HG02642 (cell line): ENCODE measurements around the gene TSPAN12.

Experiments
- ATAC-seq: cut with Tn5 transposase; IDR thresholded peaks from one replicate; pipeline ENCODE4 v1.9.1; 2021; ENCODE audit warnings: mild to moderate bottlenecking; ENCODE audit not compliant: unreplicated experiment, poor library complexity

TSPAN12 gene

DNA sequence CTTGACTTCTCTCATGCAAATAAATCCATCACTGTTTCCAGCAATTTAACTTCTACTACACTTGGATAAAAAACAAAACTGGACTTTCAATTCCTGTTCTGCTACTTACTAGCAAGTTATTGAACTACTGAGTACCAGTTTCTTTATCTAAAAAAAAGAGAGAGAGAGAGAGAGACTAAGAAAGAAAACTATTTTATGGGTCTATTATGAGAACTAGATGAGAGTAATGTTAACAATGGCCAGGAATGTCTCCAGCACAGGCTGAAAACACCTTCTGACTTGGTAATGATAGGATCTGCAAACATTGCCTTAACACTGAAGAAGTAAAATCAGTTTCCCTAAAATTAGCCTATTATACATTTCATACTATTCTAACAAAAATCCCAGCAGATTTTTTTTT, 5.2 kb downstream of the TSPAN12 start:
- no peak for ATAC-seq

DNA sequence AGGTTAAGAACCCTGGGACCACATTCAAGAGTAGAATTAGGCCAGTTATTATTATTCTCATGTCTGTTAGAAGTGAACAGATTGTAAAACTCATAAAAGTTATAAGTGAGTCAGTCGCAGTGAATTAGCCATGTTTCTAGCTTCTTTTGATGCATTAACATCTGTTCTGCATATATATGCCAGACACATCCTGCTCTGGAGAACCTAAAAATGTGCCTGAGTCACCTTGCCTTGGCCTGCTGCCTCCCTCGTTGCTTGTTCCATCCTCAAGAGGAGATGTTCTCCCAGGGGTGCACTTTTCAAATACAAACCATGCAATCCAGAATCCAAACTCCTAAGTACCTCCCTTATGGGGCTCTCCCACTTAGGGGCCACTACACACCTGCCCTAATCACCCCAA, 14.8 kb downstream of the TSPAN12 start:
- no peak for ATAC-seq

GRCh38 chr7:120842121-120842621, 15.8 kb downstream of the TSPAN12 start:
- no peak for ATAC-seq

DNA sequence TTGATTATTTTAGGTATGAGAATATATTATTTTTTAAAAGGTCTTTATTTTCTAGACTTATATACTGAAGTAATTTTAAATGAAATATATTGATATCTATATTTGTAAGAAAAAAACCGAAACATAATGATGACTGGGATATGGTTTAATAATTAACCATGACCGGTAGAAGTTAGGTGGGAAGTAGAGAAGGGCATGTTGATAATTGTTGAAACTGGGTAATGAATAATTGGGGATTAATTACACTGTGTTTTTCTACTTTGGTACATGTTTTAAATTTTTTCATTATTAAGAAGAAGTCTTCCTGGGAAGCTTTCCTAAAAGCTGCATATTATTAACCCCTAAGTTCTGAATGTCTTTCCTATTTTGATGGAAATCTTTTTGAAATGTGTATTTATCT, 16.3 kb downstream of the TSPAN12 start:
- no peak for ATAC-seq

- ATAC-seq: peak; percentile 67
Observed at GRCh38 chr7:120838281-120838682, 19.7 kb downstream of the TSPAN12 start.

- peak; percentile 49 for ATAC-seq
Observed at GRCh38 chr7:120837599-120837998, 20.3 kb downstream of the TSPAN12 start.

- ATAC-seq: no peak
Observed at GRCh38 chr7:120836556-120837115, 21.3 kb downstream of the TSPAN12 start.

DNA sequence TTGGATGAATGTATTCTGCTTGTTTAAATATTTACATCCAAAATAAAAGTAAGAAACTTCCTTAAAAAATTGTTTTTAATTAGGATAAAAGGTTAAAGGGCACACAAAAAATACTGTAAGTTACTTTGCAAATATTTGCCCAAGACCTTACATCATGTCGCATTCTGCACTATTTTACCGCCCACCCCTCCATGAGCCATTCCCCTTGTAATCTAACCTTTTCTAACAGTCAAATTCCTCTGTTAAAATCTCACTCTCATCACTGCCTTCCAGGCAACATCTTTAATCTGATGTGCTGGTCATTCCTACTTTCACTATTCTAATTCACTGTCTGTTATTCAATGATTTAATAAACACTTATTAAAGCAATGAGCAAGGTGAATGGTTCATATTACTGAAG, 23.2 kb downstream of the TSPAN12 start:
- no peak for ATAC-seq

GRCh38 chr7:120833546-120833945, 24.4 kb downstream of the TSPAN12 start:
- ATAC-seq: no peak

GRCh38 chr7:120832803-120833202, 25.1 kb downstream of the TSPAN12 start:
- ATAC-seq: no peak

DNA sequence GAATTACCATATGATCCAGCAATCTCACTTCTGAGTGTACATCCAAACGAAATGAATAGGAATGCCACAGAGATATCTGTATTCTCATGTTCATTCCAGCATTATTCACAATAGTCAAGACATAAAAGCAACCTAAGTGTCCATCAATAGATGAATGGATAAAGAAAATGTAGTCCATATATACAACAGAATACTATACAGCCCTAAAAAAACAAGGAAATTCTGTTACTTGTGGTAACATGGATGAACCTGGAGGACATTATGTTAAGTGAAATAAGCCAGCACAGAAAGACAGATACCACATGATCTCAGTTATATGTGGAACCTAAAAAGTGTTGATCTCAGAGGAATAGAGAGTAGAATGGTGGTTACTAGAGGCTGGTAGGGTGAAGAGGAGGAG, 26.7 kb downstream of the TSPAN12 start:
- ATAC-seq: no peak

DNA sequence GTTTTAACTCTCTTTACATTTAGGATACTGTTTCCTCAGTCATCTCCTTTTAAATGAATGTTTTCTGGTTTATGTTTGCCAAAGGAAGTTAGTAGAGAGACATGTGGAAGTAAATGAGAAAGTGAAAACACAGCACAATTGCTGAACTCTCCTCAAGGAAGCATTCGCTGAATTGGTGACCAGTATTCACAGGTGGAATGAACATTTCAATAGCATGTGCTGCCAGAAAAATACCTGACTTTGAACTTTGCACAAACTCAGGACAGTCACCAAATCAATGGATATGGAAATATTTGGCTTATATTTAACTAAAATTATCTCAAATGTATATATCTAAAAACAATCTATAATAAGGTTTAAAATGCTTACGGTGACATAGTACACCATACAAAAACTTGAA, 28.5 kb downstream of the TSPAN12 start:
- ATAC-seq: no peak

DNA sequence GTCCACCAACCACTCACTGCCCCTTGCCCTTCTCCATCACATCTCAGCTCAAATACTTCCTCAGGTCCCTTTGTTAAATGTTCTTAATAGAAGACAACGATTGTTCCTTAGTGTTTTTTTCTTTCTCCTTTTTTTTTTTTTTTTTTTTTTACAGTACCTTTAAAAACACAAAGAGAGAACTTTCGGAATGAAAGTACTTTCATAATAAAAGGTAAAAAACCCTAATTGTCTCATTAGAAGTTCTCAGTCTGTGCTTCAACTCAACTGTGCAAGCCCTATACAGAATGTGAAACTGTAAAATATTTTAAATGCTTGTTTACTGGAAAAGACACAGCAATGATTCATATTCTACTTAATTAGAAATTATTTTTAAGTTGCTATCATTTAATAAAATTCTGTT, 29.4 kb downstream of the TSPAN12 start:
- no peak for ATAC-seq

- ATAC-seq: no peak
Observed at GRCh38 chr7:120827371-120828118, 30.4 kb downstream of the TSPAN12 start.

DNA sequence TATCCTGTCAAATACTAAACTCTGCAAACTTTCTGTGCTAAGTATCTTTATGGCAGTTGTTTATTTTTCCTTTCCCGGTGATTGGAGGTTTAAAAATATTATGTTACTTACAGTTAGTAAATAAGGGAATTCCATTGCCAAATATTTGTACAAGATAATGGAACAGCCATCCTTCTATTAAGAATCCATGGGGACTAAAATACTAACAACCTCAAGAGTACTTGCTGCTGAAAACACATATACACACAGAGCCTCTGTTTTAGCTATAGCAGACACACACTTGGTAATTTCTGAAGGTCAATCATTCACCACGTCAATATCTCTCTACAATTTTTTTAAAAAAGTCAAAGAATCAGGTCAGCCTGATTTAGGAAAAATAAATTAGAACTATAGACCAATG, 32.4 kb downstream of the TSPAN12 start:
- no peak for ATAC-seq

DNA sequence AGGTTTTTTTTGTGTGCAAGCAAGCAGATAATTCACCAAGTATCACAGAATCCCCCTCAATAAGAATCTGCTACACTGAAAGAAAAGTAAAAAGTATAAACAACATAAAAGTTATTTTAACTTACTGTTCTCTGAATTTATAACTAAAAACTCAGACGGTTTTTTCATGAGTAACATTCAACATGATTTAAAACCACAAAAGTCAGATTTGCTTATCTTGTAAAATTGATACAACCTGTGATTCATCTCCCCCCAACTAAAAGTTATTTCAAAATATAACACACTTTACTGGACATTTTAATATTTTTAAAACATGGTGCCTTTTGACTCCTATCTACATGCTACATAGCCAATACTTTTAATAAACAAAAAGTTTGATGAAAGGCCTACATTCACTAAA, 32.8 kb downstream of the TSPAN12 start:
- no peak for ATAC-seq

DNA sequence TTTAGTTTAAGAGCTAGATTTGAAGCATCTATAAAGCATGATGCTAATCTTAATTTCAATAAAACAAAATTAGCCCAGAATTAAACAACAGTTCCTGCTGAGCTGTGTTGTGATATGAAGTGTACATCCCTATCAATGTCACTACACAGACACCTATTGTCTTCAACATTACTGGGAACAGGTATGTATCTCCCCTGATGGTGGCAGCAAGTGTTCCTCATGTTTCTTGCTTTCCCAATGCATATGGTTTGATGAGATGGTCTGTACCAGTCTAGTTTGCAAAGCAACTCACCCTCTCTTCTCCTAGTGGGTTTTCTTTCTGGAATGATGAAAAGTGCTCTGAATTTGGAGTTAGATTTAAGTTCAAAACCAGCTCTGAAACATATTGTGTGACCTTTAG, 38.1 kb downstream of the TSPAN12 start:
- ATAC-seq: no peak

DNA sequence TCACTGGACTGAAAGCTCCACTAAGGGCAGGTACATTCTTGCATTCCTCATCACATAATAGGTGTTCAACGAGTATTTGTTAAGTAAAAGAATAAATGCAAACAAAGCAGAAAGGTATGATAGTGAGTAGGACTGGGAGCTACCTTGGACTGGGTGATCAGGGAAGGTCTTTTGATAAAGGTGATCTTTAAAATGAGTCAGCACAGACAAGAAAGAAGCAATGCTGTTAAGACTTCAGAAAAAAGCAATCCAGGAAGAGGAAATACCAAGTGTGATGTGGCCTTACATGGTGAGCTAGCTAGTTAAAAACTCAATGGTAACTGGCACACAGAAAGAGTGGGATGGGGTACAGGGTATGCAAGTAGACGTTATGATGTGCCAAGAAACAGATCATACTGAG, 40.1 kb downstream of the TSPAN12 start:
- no peak for ATAC-seq

GRCh38 chr7:120814253-120814939, 43.5 kb downstream of the TSPAN12 start:
- ATAC-seq: no peak

GRCh38 chr7:120813546-120814252, 44.2 kb downstream of the TSPAN12 start:
- no peak for ATAC-seq

DNA sequence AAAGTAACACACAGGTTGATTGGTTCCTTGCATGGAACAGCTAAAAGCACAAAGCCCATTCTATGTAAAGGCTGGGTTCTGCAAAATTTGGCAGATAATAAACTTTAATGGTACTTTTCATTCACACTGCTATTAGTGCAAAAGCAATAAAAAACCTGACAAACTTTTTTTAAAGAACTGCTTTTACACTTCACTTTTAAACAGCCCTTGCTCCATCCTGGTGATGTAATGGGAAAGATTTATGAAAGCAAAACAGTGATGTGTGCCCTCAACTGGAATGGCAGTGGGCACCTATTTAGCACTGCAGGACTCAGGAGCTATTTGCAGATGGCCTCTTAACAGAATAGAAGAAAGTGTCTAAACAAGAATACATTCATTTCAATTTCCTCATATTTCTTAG, 44.9 kb downstream of the TSPAN12 start:
- ATAC-seq: no peak
